T-helper 9 cell (primary cell): ENCODE results near the gene PRKG1.

Source experiments
- DNase-seq: peaks from one replicate; pipeline ENCODE4 v3.0.0-alpha.2; 2020

PRKG1 gene

GRCh38 chr10:52314822-52315552, 1240.7 kb downstream of the PRKG1 start:
- no peak for DNase-seq

DNA sequence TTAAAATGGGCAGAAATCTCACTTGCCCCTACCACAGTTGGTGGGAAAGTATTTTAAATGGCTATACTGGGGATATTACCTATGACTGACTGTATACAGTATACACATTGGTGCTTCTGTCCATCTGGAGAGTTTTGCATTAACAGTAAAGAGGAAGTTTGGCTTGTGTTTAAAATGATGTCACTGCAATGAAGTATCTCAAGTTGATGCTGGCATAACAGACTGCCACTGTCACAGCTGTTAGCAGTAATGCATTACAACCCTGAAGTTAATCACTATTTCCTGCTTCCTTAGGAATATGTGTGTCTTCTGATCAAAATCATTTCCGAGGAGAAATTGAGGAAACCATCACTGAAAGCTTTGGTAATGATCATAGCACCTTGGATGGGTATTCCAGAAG, 1241.7 kb downstream of the PRKG1 start:
- DNase-seq: no peak

- no peak for DNase-seq
Measured at GRCh38 chr10:52316500-52316899, 1242.2 kb downstream of the PRKG1 start.

DNA sequence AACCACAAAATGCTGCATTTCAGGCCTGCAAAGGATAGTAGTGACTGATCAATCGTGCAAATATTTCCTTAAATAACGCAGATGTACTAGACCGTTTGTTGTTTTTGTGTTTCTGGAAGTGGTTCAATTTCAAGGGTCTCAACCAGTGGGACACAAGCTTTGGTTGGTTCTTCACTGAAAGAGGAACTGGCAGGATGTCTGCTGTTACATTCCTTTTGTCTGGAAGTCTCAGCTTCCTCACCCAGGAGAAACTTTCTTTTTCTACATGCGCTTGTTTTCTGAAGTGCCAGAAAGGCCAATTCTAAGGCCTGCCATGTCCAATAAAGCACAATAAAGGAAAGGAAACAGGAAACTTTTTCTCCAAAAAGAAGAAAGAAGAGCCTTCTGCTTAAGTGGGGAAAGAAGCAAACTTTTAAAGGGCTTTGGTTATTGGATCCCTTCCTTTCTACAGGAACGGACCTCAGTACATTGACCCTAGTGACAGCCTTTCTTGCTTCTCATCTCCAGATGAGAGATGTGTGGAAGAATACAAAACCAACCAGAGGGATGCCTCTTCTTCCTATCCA, 1243.9 kb downstream of the PRKG1 start:
- no peak for DNase-seq

GRCh38 chr10:52318822-52319464, 1244.7 kb downstream of the PRKG1 start:
- DNase-seq: no peak

DNA sequence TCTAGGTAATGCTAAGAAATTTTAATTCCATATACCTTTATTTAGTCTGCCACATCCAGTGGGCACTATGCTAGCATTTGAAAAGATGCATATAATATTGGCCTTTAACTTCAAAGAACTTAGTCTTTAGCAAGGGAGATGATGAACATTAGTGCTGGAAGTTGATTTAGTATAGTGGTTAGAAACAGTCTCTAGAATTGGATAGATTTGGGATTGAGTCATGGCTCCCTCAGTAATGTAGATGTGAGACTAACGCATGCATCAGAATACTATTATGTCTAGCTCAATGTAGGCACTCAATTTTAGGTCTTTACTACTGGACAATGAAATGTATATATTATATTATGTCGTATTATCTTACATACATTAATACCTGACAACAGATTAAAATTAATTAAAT, 1245.6 kb downstream of the PRKG1 start:
- DNase-seq: no peak

GRCh38 chr10:52322323-52322722, 1248.0 kb downstream of the PRKG1 start:
- DNase-seq: no peak

DNA sequence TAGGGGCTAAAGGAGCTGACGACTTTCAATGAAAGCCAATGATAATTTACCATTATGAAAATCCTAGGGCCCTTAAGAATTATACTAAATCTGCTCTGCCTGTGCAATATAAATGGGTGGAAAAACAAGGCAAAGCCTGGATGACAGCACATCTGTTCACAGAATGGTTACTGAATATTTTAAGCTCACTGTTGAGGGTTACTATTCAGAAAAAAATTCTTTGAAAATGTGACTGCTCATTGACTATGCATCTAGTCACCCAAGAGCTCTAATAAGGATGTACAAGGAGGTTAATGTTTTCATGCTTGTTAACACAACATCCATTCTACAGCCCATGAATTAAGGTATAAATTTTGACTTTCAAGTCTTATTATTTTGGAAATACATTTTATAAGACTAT, 1248.6 kb downstream of the PRKG1 start:
- DNase-seq: no peak

DNA sequence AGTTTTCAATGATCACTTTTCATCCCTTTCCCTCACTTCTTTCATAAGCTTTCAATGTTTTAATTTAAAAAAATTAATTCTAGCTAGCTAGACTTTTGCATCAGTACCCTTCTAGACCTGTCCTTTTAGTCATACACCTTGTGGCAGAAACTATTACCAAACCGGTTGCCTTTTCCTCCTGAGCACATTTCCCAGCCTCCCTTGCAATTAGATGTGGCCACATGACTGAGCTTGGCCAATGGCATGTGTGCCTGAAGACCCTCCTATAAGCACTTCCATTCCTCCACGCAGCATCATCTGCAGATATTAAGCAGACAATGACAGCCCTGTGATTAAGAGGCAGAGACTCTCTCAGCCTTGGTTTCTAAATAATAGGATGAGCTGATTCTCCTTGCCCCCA, 1252.1 kb downstream of the PRKG1 start:
- no peak for DNase-seq

DNA sequence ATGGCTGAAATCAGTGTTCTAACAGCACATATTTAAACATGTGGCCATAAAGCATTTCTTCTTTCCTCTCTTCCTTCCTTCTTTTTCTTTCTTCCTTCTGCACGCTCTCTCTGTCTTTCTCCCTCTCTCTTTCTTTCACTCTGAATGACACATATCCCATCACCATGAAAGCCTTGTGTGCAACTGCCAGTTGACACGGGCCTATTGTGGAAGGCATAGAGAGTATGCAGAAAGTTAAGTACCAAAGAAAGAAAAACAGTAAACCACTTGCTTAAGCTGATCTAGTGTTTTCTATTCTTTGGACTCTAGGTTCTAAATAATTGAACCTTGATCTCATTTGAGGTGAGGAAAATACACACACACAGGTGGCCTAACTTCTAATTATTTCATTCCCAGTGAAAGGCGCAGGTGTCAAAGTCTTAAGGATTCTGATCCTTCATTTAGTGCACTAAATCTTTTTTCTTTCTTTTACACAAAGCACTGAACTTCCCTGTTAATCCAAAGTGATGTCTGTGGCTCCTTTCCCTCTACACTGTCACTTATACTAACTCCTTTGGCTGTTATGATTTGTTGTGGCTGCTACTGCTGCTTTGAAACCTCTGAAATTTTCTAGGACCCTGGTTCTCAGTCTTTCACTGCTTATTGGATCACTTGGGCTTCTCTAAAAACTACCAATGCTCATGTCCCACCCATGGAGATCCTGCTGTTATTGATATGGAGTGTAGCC, 1257.5 kb downstream of the PRKG1 start:
- DNase-seq: no peak

- no peak for DNase-seq
Measured at GRCh38 chr10:52332815-52333214, 1258.5 kb downstream of the PRKG1 start.

- no peak for DNase-seq
Measured at GRCh38 chr10:52334595-52334994, 1260.3 kb downstream of the PRKG1 start.

DNA sequence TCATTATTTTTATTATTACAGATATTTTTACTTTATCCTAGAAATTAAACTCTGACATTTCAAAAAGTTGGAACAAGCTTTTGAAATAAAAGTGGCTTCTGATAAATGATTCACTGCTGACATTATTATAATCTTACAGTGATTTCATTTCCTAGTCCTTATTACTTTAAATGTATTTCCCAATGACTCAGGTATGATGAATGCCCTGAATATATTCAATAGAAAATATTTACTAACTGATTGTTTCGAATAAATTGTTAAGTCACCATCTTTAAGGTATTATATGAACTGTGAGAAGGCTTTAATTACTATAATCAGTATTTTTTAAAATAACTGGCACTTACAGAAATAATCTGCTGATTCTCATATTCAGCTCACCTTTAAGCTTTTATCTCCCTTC, 1261.4 kb downstream of the PRKG1 start:
- DNase-seq: no peak

- no peak for DNase-seq
Measured at GRCh38 chr10:52337225-52337624, 1262.9 kb downstream of the PRKG1 start.

- DNase-seq: no peak
Measured at GRCh38 chr10:52343439-52343838, 1269.2 kb downstream of the PRKG1 start.

DNA sequence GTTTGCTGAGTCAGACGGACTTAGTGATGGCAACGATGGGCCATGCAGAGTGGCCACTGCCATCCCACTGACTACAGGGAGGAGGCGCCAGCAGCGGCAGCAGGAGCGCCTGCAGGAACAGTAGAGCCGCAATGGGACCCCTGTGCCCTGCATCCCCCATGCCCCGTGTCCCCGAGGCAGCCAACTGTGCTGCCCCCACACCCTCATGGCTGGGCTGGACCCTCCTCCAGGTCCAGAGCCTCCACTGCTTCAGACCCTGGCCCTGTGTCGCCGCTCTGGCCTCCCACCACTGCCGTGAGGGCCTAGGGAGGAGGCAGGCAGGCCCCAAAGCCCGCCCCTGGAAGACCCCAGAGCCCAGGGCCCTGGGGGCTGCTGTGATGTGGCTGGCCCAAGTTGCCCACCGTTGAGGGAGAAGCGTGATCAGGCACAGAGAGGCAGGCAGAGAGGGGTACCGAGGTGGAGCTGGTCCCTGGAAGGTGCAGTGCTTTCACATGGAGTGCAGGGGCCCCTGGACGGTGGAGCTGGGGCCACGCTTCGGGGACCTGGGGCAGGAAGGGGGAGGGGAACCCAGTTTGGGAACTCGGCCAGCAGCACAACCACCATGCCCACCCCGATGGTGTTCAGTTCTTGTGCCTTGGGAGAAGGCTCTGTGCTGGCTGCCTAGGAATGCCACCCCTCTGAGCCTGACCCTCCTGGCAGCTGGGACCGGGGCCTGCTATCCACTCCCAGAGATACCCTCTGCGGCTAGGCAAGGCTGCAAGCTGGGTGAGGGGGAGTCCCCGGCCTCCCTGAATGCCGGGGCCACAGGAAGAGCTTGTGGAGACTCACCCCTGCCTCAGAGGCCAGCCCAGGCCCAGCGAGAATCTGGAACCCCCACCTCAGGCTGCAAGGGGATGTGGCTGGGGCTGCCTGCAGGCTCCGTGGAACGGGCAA, 1272.4 kb downstream of the PRKG1 start:
- no peak for DNase-seq

DNA sequence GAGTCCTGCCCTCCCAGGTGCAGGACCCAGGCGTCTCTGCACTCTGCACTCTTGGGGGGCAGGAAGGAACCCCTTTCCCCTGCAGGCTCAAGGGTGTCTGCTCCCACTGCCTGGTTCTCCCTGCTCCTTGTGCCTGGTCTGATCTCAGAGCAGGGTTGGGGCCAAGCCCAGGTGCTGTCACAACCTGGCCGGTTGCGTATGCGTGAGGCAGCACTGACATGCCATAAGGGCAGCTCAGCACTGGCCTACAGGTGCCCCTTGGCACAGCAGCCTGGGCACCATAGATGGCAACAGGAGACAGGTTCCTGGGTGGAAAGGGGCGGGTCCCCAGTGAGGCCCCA, 1273.0 kb downstream of the PRKG1 start:
- no peak for DNase-seq
